ENCODE measurements around the gene ALKBH6. TPM values are rescaled to one million over a fixed set of nuclear protein-coding genes. Genes with fewer than 3 reads are reported as not detected.

Gene ALKBH6
- total RNA-seq, 2 donors from 2014 or later, result 36.3 to 38.7 TPM

GRCh38 chr19:36025541-36025940 lies 11.5 kb upstream of the ALKBH6 start:
- Mint-ChIP-seq H3K36me3 (ENCODE audit: low read depth) (peaks cover 29% of the 10 kb centered on the region), H3K9me3 (no peaks in the 10 kb centered on the region), H3K4me1 (no peaks in the 10 kb centered on the region), H3K4me3 (no peak overlapping the region), H3K27ac (no peak overlapping the region), H3K27me3 (ENCODE audit: insufficient read depth) (no peaks in the 10 kb centered on the region)
- no peaks in the 10 kb centered on the region for H3K27me3 ChIP-seq (ENCODE audit: control insufficient read depth, insufficient read depth, low read length, poor library complexity, severe bottlenecking)
- WGBS, 2 experiments (ENCODE audit: insufficient coverage in 1 of 2, insufficient read length in 1 of 2), result 93% methylated on average over 1 of the region's 1 CpG; no CpG with 5 or more reads in 1 of the 2 experiments
- DNase-seq, result no peak
- no peaks in the 10 kb centered on the region for H3K4me1 ChIP-seq (ENCODE audit: control insufficient read depth, insufficient read depth, low read length)
- no peak overlapping the region for H3K9ac ChIP-seq (ENCODE audit: extremely low read depth, low read length, poor library complexity, severe bottlenecking)
- no peaks in the 10 kb centered on the region for H3K36me3 ChIP-seq (ENCODE audit: control insufficient read depth, insufficient read depth, low read length)
- H3K27ac ChIP-seq (ENCODE audit: low read depth, low read length), result no peak overlapping the region
- TF ChIP-seq CTCF (conservative IDR thresholded peaks at IDR 0.05), result no peak
- no peak overlapping the region for H3K4me3 ChIP-seq (ENCODE audit: low read length)
- no peaks in the 10 kb centered on the region for H3K9me3 ChIP-seq (ENCODE audit: control insufficient read depth, low read length)

- H3K9me3 ChIP-seq (ENCODE audit: control insufficient read depth, low read length), result no peaks in the 10 kb centered on the region
- H3K4me1 ChIP-seq (ENCODE audit: control insufficient read depth, insufficient read depth, low read length), result no peaks in the 10 kb centered on the region
- H3K27me3 ChIP-seq (ENCODE audit: control insufficient read depth, insufficient read depth, low read length, poor library complexity, severe bottlenecking), result no peaks in the 10 kb centered on the region
- Mint-ChIP-seq H3K9me3 (no peaks in the 10 kb centered on the region), H3K27me3 (ENCODE audit: insufficient read depth) (no peaks in the 10 kb centered on the region), H3K27ac (no peak overlapping the region), H3K4me3 (no peak overlapping the region), H3K36me3 (ENCODE audit: low read depth) (peaks cover 26% of the 10 kb centered on the region), H3K4me1 (no peaks in the 10 kb centered on the region)
- H3K9ac ChIP-seq (ENCODE audit: extremely low read depth, low read length, poor library complexity, severe bottlenecking), result no peak overlapping the region
- DNase-seq, result no peak
- no peak for TF ChIP-seq CTCF (conservative IDR thresholded peaks at IDR 0.05)
- no peaks in the 10 kb centered on the region for H3K36me3 ChIP-seq (ENCODE audit: control insufficient read depth, insufficient read depth, low read length)
- no peak overlapping the region for H3K4me3 ChIP-seq (ENCODE audit: low read length)
- WGBS, 2 experiments (ENCODE audit: insufficient coverage in 1 of 2, insufficient read length in 1 of 2), result 89 to 93% methylated on average over 4 to 5 of the region's 5 CpGs
- no peak overlapping the region for H3K27ac ChIP-seq (ENCODE audit: low read depth, low read length)
Measured at GRCh38 chr19:36023432-36023831, 9.4 kb upstream of the ALKBH6 start.

GRCh38 chr19:36019061-36019670 lies 5.2 kb upstream of the ALKBH6 start:
- Histone ChIP-seq H3K27ac (ENCODE audit: low read depth, low read length) (no peak overlapping the region), H3K4me3 (ENCODE audit: low read length) (no peak overlapping the region), H3K9me3 (ENCODE audit: control insufficient read depth, low read length) (no peaks in the 10 kb centered on the region), H3K4me1 (ENCODE audit: control insufficient read depth, insufficient read depth, low read length) (no peaks in the 10 kb centered on the region), H3K27me3 (ENCODE audit: control insufficient read depth, insufficient read depth, low read length, poor library complexity, severe bottlenecking) (no peaks in the 10 kb centered on the region), H3K36me3 (ENCODE audit: control insufficient read depth, insufficient read depth, low read length) (no peaks in the 10 kb centered on the region), H3K9ac (ENCODE audit: extremely low read depth, low read length, poor library complexity, severe bottlenecking) (no peak overlapping the region)
- WGBS, 2 experiments (ENCODE audit: insufficient coverage in 1 of 2, insufficient read length in 1 of 2), result 95 to 97% methylated on average over 12 to 22 of the region's 22 CpGs
- Mint-ChIP-seq H3K36me3 (ENCODE audit: low read depth) (peaks cover 22% of the 10 kb centered on the region), H3K4me3 (no peak overlapping the region), H3K9me3 (no peaks in the 10 kb centered on the region), H3K4me1 (peaks cover 8% of the 10 kb centered on the region), H3K27me3 (ENCODE audit: insufficient read depth) (no peaks in the 10 kb centered on the region), H3K27ac (no peak overlapping the region)
- no peak for TF ChIP-seq CTCF (conservative IDR thresholded peaks at IDR 0.05)
- DNase-seq, result no peak
